K562 (cell line): ENCODE data around the gene CLCF1. TPM values are rescaled to one million over a fixed set of nuclear protein-coding genes. Genes with fewer than 3 reads are reported as not detected.
"Not testable (repeated sequence)": the region's sequence is repeated elsewhere in the genome, so short reads cannot be mapped to it uniquely, and the experiment has no call there.

Experiments
- DPF2 ChIP-seq: fragments of 450-650 bp; IDR thresholded peaks from 2 replicates; pipeline ENCODE4 v1.6.1; 2016
- GABPB1 ChIP-seq: sonication (generic); formaldehyde crosslinking; IDR thresholded peaks from 2 replicates; pipeline ENCODE4 v1.8.0; 2022; ENCODE audit warnings: mild to moderate bottlenecking, missing genetic modification reagents
- TAF7 ChIP-seq: fragments of 450-650 bp; IDR thresholded peaks from 2 replicates; pipeline ENCODE4 v1.6.1; 2016; ENCODE audit warnings: missing genetic modification characterization, missing compliant biosample characterization
- polyA plus RNA-seq, 8 experiments: library from polyadenylated mRNA; depleted of rRNA in 4 of 8; stranded (reverse) in 5 of 8; unstranded in 3 of 8; fragments of >200 nt; fragmentation: Nextera tagmentation in 2 of 8; fragmentation: Illumina TruSeq in 1 of 8; extraction: Ambion mirVana in 2 of 8; extraction: Trizol in 1 of 8; gene quantifications; 2 replicates each; pipeline versions ENCODE4 v1.2.1 to v1.2.3, GENCODE V29; 2011 to 2014; ENCODE audit warnings: inconsistent platforms in 1 of 8, missing spikeins in 1 of 8
- total RNA-seq, 7 experiments: library from RNA; depleted of rRNA in 6 of 7; stranded (reverse); fragments of >200 nt in 6 of 7; fragmentation: Illumina TruSeq in 2 of 7; extraction: Trizol in 2 of 7; gene quantifications; 2 replicates each; pipeline versions ENCODE4 v1.2.1 to v1.2.3, GENCODE V29; 2011 to 2021; ENCODE audit warnings: low replicate concordance in 1 of 7
- TF ChIP-seq, protein P1 (sequence below), 2 experiments: fragments of 250-450 bp in 1 of 2; fragments of 450-650 bp in 1 of 2; sonication (Bioruptor Pico) in 1 of 2; IDR thresholded peaks; 2 replicates each; pipeline versions ENCODE4 v1.6.1 to v1.8.0; 2016 to 2021; ENCODE audit warnings: mild to moderate bottlenecking in 2 of 2, moderate library complexity in 2 of 2, missing compliant biosample characterization in 1 of 2, missing genetic modification characterization in 1 of 2
- TF ChIP-seq, protein P2 (sequence below): fragments of 450-650 bp; IDR thresholded peaks from 2 replicates; pipeline ENCODE4 v1.6.1; 2018; ENCODE audit not compliant: partially characterized antibody
- TF ChIP-seq, protein P3 (sequence below), 3 experiments: fragments of 200-800 bp in 1 of 3; sonication (Bioruptor generic) in 1 of 3; sonication (generic) in 1 of 3; formaldehyde crosslinking in 1 of 3; IDR thresholded peaks; 2 replicates each; pipeline versions ENCODE4 v1.6.1 to v1.8.0; 2016 to 2022; ENCODE audit warnings: mild to moderate bottlenecking in 2 of 3, missing compliant biosample characterization in 2 of 3, missing genetic modification characterization in 2 of 3, missing genetic modification reagents in 1 of 3

CLCF1 gene
- total and polyA plus RNA-seq, 9 of the 15 experiments (the other 6 are each of a cell fraction or from before 2014, with no cell fraction given): 0.49 to 5.8 (median 3.0) TPM

DNA sequence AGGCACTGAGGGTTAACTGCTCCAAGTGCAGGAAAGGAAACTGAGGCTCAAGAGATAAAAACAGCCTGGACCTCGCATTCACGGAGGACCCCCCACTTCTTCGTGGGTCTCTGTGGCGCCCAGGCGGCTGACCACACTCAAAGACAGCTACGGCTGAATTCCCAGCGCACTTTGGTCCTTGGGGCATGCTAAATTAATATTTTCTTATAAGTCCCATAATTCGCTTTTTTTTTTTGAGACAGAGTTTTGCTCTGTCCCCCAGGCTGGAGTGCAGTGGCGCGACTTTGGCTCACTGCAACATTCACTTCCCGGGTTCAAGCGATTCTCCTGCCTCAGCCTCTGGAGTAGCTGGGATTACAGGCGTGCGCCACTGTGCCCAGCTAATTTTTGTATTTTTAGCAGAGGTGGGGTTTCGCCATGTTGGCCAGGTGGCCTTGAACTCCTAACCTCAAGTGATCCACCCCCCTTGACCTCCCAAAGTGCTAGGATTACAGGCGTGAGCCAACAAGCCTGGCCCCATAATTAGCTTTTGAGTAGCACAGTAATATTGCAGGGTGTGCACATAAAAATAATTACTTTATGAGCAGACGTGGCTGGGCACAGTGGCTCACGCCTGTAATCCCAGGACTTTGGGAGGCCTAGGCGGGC, 28.9 kb upstream of the CLCF1 start (continued):
- TF ChIP-seq, protein P1, sequence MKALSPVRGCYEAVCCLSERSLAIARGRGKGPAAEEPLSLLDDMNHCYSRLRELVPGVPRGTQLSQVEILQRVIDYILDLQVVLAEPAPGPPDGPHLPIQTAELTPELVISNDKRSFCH (CRISPR knock-in tag; IDR thresholded peaks at IDR 0.05): not testable (repeated sequence)
- TF ChIP-seq, protein P1 (tag; IDR thresholded peaks at IDR 0.05): 0 out of 2 replicates have a peak, but pooled peaks have one; percentile 46
- TF ChIP-seq GABPB1 (CRISPR knock-in tag) (0 out of 2 replicates have a peak, but pooled peaks have one; percentile 13), TAF7 (tag) (0 out of 2 replicates have a peak, but pooled peaks have one; percentile 32), DPF2 (peak; percentile 64; the same call in 1 of the 2 replicates)
- TF ChIP-seq, protein P2, sequence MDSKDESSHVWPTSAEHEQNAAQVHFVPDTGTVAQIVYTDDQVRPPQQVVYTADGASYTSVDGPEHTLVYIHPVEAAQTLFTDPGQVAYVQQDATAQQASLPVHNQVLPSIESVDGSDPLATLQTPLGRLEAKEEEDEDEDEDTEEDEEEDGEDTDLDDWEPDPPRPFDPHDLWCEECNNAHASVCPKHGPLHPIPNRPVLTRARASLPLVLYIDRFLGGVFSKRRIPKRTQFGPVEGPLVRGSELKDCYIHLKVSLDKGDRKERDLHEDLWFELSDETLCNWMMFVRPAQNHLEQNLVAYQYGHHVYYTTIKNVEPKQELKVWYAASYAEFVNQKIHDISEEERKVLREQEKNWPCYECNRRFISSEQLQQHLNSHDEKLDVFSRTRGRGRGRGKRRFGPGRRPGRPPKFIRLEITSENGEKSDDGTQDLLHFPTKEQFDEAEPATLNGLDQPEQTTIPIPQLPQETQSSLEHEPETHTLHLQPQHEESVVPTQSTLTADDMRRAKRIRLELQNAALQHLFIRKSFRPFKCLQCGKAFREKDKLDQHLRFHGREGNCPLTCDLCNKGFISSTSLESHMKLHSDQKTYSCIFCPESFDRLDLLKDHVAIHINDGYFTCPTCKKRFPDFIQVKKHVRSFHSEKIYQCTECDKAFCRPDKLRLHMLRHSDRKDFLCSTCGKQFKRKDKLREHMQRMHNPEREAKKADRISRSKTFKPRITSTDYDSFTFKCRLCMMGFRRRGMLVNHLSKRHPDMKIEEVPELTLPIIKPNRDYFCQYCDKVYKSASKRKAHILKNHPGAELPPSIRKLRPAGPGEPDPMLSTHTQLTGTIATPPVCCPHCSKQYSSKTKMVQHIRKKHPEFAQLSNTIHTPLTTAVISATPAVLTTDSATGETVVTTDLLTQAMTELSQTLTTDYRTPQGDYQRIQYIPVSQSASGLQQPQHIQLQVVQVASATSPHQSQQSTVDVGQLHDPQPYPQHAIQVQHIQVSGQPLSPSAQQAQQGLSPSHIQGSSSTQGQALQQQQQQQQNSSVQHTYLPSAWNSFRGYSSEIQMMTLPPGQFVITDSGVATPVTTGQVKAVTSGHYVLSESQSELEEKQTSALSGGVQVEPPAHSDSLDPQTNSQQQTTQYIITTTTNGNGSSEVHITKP: peak; percentile 46
- TF ChIP-seq, protein P3, sequence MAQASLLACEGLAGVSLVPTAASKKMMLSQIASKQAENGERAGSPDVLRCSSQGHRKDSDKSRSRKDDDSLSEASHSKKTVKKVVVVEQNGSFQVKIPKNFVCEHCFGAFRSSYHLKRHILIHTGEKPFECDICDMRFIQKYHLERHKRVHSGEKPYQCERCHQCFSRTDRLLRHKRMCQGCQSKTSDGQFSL (CRISPR knock-in tag; IDR thresholded peaks at IDR 0.05): not testable (repeated sequence)
- TF ChIP-seq, protein P3 (tag; IDR thresholded peaks at IDR 0.05): peak in 1 of 2 experiments; percentile 47; a peak in 1 of 4 replicates
